T-helper 2 cell (primary cell): ENCODE measurements around the gene P2RX5.
A peak's percentile ranks its signal among the peaks of the same experiment; 100 is the strongest.

Experiments
- DNase-seq, 5 experiments: peaks; one replicate each; pipeline versions ENCODE4 v3.0.0 to v3.0.0-alpha.2; 2012 to 2022

The P2RX5 gene

GRCh38 chr17:3656755-3657587 is 39.0 kb downstream of the P2RX5 start:
- no peak for DNase-seq

- no peak for DNase-seq
These were observed 39.6 kb downstream of the P2RX5 start for GRCh38 chr17:3656353-3656752.

- no peak for DNase-seq
These were observed 40.2 kb downstream of the P2RX5 start for GRCh38 chr17:3655766-3656165.

DNA sequence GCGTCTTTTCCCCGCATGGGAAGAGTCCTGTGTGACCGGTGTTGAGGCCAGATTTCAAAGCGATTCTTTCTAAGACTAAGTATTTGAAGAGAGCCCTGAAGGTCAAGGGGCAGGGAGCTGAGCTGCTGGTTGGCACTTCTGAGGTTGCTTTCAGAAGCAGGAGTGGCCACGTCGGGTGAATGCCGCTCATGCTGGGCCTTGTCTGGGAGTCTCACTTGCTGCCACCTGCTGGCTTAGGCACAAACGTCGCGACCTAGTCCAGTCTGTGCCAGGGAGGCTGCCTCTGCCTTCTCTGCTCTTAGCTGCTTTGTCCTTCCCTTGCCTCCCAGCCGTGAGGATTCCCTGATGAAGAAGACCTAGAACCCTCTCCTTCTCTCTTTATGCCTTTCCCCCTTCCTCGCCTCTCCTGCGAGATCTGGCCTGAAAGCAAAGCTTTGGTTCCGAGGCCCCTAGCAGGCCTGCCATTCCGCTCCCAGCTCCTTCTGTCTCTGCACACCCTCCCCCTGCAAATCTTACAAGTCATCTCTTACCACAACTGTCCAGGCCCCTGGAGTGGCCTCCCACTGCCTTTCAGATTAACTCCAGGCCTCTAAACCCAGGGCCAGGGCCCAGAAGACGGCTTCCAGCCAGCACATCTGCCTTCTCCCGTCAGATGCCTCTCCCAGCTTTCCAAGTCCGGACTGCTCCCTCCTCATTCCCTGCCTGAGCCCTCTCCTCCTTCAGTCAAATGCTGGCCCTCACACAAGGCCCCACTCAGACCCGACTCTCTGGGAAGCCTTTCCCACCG is 48.0 kb downstream of the P2RX5 start:
- DNase-seq: peak in 1 of 5 experiments; percentile 75

DNA sequence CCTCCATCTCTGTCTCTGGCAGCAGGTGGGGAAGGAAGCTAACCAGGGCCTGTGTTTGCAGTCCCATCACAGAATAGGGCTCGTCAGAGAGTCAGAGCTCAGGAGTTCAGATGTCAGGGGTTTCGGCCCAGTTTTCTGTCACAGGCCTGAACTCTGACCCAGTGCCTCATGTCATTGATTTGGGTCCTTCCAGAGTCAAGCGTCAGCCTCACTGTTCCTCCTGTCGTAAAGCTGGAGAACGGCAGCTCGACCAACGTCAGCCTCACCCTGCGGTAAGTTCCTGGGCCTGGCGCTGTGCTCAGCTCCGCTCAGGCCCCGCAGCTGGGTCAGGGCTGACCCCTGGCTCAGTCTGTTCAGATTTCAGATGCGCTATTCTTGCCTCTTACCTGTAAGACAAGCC is 48.7 kb downstream of the P2RX5 start:
- no peak for DNase-seq

DNA sequence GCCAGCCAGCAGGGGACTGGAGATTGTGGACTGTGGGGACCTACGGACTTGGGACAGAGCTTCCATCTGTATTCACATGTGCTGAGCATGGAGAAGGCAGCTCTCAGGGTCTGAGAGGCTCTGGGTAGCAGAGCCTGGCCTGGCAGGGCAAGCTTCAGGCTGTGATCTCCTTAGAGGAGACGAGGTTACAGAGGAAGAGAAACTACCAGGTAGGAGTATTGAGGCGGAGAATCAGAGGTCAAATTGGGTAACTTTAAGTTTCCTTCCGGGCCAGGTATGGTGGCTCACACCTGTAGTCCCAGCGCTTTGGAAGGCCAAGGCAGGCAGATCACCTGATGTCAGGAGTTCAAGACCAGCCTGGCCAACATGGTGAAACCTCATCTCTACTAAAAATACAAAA is 50.6 kb downstream of the P2RX5 start:
- no peak for DNase-seq

GRCh38 chr17:3643889-3644349 is 52.0 kb downstream of the P2RX5 start:
- DNase-seq: peak in 1 of 5 experiments; percentile 67

DNA sequence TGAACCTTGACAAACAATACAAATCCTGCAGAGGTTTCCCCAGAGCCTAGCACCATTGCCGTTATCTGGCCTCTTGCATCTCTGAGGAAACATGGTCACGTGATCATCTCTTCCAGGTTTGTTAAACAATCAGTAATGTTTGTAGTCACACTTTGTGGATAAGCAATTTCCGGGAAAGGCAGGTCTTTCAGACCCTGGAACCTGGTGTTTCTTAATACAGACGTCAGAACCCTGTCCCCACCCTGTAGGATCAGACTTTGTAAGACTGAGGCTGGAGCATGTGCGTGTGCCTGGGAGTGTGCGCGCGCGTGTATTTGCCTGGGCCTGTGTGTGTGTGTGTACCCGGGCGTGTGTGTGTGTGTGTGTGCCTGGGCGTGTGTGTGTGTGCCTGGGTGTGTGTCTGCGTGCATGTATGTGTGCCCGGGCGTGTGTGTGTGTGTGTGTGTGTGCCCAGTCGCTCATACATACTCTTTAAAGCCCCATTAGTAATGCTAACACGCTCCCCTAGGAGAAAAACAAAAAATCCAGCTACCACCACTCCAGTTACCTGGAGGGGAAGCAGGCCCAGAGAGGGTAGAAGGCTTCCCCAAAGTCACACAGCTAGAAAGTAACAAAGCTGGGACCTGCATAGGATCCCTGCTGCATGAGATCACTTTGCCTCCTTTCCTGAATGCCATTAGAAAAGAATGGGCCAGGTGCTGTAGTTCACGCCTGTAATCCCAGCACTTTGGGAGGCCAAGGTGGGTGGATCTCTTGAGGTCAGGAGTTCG is 54.1 kb downstream of the P2RX5 start:
- peak in 1 of 5 experiments; percentile 30 for DNase-seq

DNA sequence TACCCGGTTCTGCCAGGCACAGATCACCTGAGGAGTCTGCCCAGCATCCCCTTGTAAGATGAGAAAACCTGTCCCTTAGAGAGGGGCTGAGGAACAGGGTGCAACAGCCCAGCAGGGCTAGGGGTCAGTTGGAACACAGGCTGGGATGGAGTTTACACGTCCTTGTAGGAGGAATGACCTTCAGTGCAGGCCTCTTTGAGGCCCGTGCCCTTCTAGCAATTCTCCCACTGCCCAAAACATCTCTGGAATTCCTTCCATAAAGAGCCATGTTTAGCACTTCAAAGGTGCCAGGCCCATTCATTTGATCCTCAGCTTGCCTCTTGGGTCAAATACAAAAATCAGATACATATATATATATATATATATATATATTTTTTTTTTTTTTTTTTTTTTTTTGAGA is 54.9 kb downstream of the P2RX5 start:
- DNase-seq: no peak

GRCh38 chr17:3639981-3640596 is 55.9 kb downstream of the P2RX5 start:
- peak in 2 of 5 experiments; percentile 18 to 81 for DNase-seq

DNA sequence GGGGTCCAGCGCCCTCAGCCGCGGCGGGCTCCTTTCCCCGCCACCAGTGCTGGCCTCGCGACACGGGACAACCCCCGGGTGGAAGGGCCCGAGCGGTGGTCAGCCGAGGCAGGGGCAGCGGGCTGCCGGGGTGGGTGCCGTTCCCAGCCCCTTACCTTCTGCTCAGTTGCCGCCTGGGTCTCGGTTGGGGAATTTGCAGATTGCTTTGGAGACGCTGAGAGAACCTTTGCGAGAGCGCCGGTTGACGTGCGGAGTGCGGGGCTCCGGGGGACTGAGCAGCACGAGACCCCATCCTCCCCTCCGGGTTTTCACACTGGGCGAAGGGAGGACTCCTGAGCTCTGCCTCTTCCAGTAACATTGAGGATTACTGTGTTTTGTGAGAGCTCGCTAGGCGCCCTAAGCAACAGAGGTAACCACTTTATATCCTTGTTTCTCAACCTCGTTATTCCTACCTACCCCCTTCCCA is 59.0 kb downstream of the P2RX5 start:
- DNase-seq: peak in 1 of 5 experiments; percentile 26

DNA sequence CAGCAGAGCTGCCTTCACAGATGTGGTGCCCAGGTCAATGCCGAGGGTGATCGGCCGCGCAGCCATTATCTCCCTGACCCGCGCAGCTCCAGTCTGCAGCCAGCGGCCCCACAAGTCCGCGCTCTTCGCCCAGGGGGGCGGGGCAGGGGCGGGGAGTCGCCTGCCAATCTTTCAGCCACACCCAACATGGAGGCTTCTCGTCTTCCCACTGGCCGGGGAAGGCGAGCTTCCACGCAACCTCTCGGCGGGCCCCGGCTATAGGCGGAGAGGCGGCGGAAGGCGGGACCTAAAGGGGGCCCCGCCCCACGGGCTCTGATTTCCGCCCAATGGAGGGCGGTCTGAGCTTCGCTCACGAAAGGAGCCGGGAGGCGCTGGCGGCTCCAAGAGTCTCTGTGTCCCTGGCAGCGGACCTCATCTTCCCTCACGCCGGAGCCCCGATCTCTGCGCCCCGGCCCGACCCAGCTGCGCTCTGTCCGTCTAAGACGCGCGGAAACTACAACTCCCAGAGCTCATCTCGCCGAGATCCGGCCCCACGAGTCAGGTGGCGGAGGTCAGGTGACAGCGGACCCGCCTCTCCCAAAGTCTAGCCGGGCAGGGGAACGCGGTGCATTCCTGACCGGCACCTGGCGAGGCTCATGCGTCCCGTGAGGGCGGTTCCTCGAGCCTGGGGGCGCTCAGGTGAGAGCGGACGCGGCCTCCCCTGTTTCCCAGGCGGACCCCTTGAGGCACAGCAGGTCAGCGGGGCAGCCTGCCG is 59.6 kb downstream of the P2RX5 start, which contains the start of the genes CTNS and SHPK:
TSS of gene CTNS (plus strand) at position 607 of the 754 bp plus-strand sequence. CDS start 3,447 bp downstream, outside the sequence.
TSS of gene SHPK (minus strand) at position 97 of the 754 bp plus-strand sequence. CDS start at position 66, 31 bp downstream.
- peak; percentile 88 to 96 (median 89) for DNase-seq

DNA sequence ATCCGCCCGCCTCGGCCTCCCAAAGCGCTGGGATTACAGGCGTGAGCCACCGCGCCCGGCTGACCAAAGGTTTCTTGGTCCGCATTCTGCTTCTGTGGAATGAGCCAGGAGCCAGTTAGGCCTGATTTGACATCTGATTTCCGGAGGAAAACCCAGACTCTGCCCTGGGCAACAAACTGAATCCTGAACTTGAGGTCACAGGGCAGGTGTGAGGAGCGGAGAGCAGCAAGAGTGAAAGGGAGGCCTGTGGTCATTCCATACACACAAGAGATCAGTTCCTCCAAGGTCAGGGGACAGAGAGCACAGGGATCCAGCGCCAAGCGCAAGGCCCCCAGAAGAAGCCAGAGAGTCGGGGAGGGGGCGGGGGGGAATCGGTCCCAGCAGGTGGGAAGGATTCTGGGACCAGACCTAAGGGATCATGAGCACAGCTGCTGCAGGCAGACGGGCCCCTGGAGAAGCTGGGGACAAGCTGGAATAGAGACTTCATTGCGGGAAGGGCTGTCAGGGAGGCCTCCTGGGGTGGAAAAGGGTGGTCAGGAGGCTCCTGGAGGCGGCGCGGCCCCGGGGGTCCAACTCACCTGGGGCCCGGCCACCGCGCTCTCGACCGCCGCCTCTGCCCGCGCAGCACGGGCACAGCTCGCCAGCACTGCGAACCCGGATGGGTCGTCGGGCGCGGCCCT is 60.3 kb downstream of the P2RX5 start:
- no peak for DNase-seq

DNA sequence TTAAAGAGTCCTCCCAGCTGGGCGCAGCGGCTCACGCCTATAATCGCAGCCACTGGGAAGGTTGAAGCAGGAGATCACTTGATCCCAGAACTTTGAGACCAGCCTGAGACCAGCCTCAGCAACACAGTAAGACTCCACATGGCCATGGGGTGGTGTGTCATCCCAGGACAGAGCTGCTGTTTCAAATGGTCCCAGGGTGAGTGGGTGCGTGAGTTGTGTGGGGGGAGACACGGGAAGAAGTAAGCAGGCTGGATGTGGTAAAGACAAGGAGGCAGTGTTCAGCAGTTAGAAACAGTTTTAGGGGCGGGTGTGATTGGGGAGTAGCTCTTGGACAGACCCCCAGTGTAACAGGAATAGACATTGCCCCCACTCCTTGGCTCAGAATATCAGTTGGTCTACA is 63.7 kb downstream of the P2RX5 start:
- DNase-seq: no peak

GRCh38 chr17:3630781-3631180 is 65.2 kb downstream of the P2RX5 start:
- DNase-seq: no peak

GRCh38 chr17:3627769-3628167 is 68.2 kb downstream of the P2RX5 start:
- no peak for DNase-seq

- DNase-seq: no peak
These were observed 68.9 kb downstream of the P2RX5 start for GRCh38 chr17:3626831-3627768.
